K562 (cell line): ENCODE results near the gene PDE9A. TPM values are rescaled to one million over a fixed set of nuclear protein-coding genes. Genes with fewer than 3 reads are reported as not detected.

Source experiments
- ATAC-seq: fragments of 200-7000 bp; cut with Tn5 transposase; 3 replicates; pipeline ENCODE4 v1.9.1; 2020; ENCODE audit warnings: moderate library complexity
- BruUV-seq: library from RNA; stranded (reverse); fragments of 400-500 nt; replicated peaks from 2 replicates; lab custom pipeline; 2021; lab: Mats Ljungman, UMichigan
- CTCF ChIA-PET: fragments of 300-600 bp; formaldehyde crosslinking; extraction: SDS; loops from one replicate; lab custom pipeline; 2021; ENCODE audit warnings: low intra/inter-chr PET ratio; lab: Yijun Ruan, JAX
- POLR2A ChIA-PET: fragments of 300-600, 350-650 bp; sonication (Branson Sonifier 250); formaldehyde crosslinking; extraction: SDS; loops from one replicate; lab custom pipeline; 2021; ENCODE audit warnings: antibody characterized with exemption, inconsistent platforms; lab: Yijun Ruan, JAX
- DNase-seq, 4 experiments: peaks; one replicate each; pipeline versions ENCODE4 v3.0.0 to v3.0.0-alpha.2; 2011 to 2018; ENCODE audit warnings: low spot score in 3 of 4, mixed read lengths in 3 of 4; ENCODE audit errors: extremely low read depth in 1 of 4
- FAIRE-seq: peaks from 2 replicates; lab custom pipeline; 2011; peaks lifted over from hg19 to GRCh38; lab: Jason Lieb, UNC
- H2AFZ ChIP-seq: 2 replicates; pipeline ENCODE4 v1.6.0; 2011; ENCODE audit warnings: low read depth, low read length, control low read depth, inconsistent platforms
- H3K27ac ChIP-seq: fragments of 200-600 bp; 3 replicates; pipeline ENCODE4 v1.8.0; 2011; ENCODE audit warnings: low read depth, mild to moderate bottlenecking, control low read depth, inconsistent platforms, low read length, moderate library complexity, mixed read lengths; ENCODE audit errors: extremely low read depth
- H3K27me3 ChIP-seq, 2 experiments: fragments of 300-600 bp in 1 of 2; 2 replicates in 1 of 2; 3 replicates in 1 of 2; pipeline versions ENCODE4 v1.6.0 to v1.8.0; 2011; ENCODE audit warnings: inconsistent platforms in 2 of 2, low read length in 2 of 2, mild to moderate bottlenecking in 1 of 2, mixed read lengths in 1 of 2, moderate library complexity in 1 of 2; ENCODE audit not compliant: control insufficient read depth in 2 of 2, insufficient read depth in 2 of 2
- H3K36me3 ChIP-seq: fragments of 300-600 bp; 3 replicates; pipeline ENCODE4 v1.8.0; 2011; ENCODE audit warnings: mild to moderate bottlenecking, low read length, inconsistent platforms; ENCODE audit not compliant: control insufficient read depth, insufficient read depth
- H3K4me1 ChIP-seq, 2 experiments: fragments of 200-600 bp in 1 of 2; replicated peaks in 1 of 2; 2 replicates in 1 of 2; 3 replicates in 1 of 2; pipeline versions ENCODE4 v1.5.1 to v1.8.0; 2011; ENCODE audit warnings: inconsistent platforms in 2 of 2, low read length in 2 of 2, mild to moderate bottlenecking in 1 of 2, mixed read lengths in 1 of 2, moderate library complexity in 1 of 2; ENCODE audit not compliant: control insufficient read depth in 2 of 2, insufficient read depth in 2 of 2
- H3K4me2 ChIP-seq: 2 replicates; pipeline ENCODE4 v1.6.1; 2011; ENCODE audit warnings: low read length, control low read depth, inconsistent platforms, mixed read lengths; ENCODE audit not compliant: insufficient read depth
- H3K4me3 ChIP-seq: fragments of 200-600 bp; sonication (generic), shearing (Covaris generic); 2 replicates; pipeline ENCODE4 v1.5.1; 2016; ENCODE audit warnings: control low read depth, inconsistent platforms
- H3K79me2 ChIP-seq: fragments of 200-600 bp; 3 replicates; pipeline ENCODE4 v1.8.0; 2011; ENCODE audit warnings: low read length, inconsistent platforms; ENCODE audit not compliant: control insufficient read depth, insufficient read depth
- H3K9ac ChIP-seq, 2 experiments: 2 replicates each; pipeline versions ENCODE4 v1.6.0 to v1.6.1; 2011; ENCODE audit warnings: low read depth in 2 of 2, low read length in 2 of 2, control low read depth in 1 of 2, inconsistent platforms in 1 of 2, mild to moderate bottlenecking in 1 of 2, mixed read lengths in 1 of 2; ENCODE audit not compliant: insufficient read depth in 1 of 2
- H3K9me1 ChIP-seq: one replicate; pipeline ENCODE4 v1.6.0; 2011; ENCODE audit warnings: inconsistent platforms, mild to moderate bottlenecking, low read length, moderate library complexity; ENCODE audit not compliant: control insufficient read depth, insufficient read depth
- H3K9me3 ChIP-seq: replicated peaks from 2 replicates; pipeline ENCODE4 v1.5.1; 2011; ENCODE audit warnings: low read depth, low read length, inconsistent platforms; ENCODE audit not compliant: control insufficient read depth, insufficient read depth
- H4K20me1 ChIP-seq: replicated peaks from 2 replicates; pipeline ENCODE4 v1.6.1; 2011; ENCODE audit warnings: low read length, inconsistent platforms, mixed read lengths; ENCODE audit not compliant: control insufficient read depth, insufficient read depth
- REST ChIP-seq, 2 experiments: fragments of 450-650 bp; formaldehyde crosslinking in 1 of 2; IDR thresholded peaks; 2 replicates each; pipeline versions ENCODE4 v1.4.0 to v1.6.1; 2014 to 2020; ENCODE audit warnings: mild to moderate bottlenecking in 2 of 2, borderline replicate concordance in 1 of 2, low read depth in 1 of 2
- ZBTB8A ChIP-seq: fragments of 450-650 bp; IDR thresholded peaks from 2 replicates; pipeline ENCODE4 v1.6.1; 2018; ENCODE audit warnings: mild to moderate bottlenecking, moderate library complexity; ENCODE audit not compliant: partially characterized antibody
- ZNF280B ChIP-seq: fragments of 250-450 bp; sonication (Bioruptor Pico); IDR thresholded peaks from 2 replicates; pipeline ENCODE4 v1.5.1; 2021; ENCODE audit warnings: mild to moderate bottlenecking
- WGBS: fragments of 100-300 bp; shearing (Covaris generic); methylation state at CpG from one replicate; pipeline ENCODE4 v1.1.6; 2016; ENCODE audit warnings: low coverage, mixed read lengths; ENCODE audit not compliant: insufficient coverage; ENCODE audit errors: missing lambda C conversion rate; 5-methylcytosine and 5-hydroxymethylcytosine counted together
- in situ Hi-C: fragments of 300-500 bp; cut with MboI; formaldehyde crosslinking; loops from 4 replicates; pipeline ENCODE4 v1.15.0; 2018; ENCODE audit warnings: inconsistent platforms, mixed read lengths
- intact Hi-C: fragments of 100-400 bp; cut with micrococcal nuclease; formaldehyde crosslinking; loops from 2 replicates; pipeline ENCODE4 v1.14.2; 2022
- polyA plus RNA-seq, 8 experiments: library from polyadenylated mRNA; depleted of rRNA in 4 of 8; stranded (reverse) in 5 of 8; unstranded in 3 of 8; fragments of >200 nt; fragmentation: Nextera tagmentation in 2 of 8; fragmentation: Illumina TruSeq in 1 of 8; extraction: Ambion mirVana in 2 of 8; extraction: Trizol in 1 of 8; gene quantifications; 2 replicates each; pipeline versions ENCODE4 v1.2.1 to v1.2.3, GENCODE V29; 2011 to 2014; ENCODE audit warnings: inconsistent platforms in 1 of 8, missing spikeins in 1 of 8
- total RNA-seq, 7 experiments: library from RNA; depleted of rRNA in 6 of 7; stranded (reverse); fragments of >200 nt in 6 of 7; fragmentation: Illumina TruSeq in 2 of 7; extraction: Trizol in 2 of 7; gene quantifications; 2 replicates each; pipeline versions ENCODE4 v1.2.1 to v1.2.3, GENCODE V29; 2011 to 2021; ENCODE audit warnings: low replicate concordance in 1 of 7
- TF ChIP-seq, protein P1 (sequence below): fragments of 250-450 bp; sonication (Bioruptor Pico); IDR thresholded peaks from 2 replicates; pipeline ENCODE4 v1.5.0; 2021
- TF ChIP-seq, protein P2 (sequence below): sonication (generic); formaldehyde crosslinking; IDR thresholded peaks from 2 replicates; pipeline ENCODE4 v1.9.0; 2022; ENCODE audit warnings: mild to moderate bottlenecking, missing genetic modification reagents

The PDE9A gene
- total and polyA plus RNA-seq, 9 of the 15 experiments (the other 6 are each of a cell fraction or from before 2014, with no cell fraction given), result 0.07 to 0.27 TPM; not detected in 7

DNA sequence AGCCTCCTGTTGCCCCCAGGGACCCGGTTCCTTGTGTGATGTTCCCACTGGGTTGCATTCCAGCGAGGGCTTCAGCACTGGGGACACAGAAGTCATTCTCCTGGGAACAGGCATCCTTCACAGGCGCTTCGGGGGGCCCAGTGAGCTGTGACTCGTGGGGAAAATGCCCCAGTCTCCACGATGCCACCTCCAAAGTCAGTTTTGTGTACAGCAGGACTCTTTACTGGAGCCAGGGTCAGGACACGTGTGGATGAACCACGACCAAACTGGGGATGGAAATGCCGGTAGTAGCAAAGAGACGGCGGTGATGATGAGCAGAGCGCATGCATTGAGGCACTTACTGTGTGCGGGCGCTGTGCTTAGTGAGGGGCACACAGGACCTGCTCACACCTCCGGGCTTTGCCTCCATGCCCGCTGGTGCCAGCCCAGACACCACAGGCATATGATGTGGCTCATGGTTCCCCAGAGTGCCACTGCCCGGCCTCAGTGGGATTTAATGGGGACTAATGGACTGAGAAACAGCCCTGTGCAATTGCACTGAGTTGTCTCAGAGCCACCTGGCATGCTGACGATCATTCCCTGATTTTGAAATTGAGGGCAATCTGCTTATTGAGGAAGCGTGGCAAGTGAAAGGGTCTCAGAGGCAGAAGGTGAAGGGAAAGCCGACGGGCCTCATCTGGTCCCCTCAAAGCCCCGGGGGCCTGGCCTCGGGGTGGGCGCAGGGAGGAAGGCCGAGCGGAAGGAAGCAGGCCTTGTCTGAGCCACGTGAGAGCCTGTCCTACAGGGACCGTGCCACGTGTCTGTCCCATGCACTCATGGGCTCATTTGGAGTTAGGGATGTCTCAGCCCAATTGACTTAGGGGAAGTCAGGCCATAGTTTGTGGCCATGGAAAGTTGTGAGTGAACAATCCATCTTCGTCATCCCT, 91.4 kb downstream of the PDE9A start:
- ATAC-seq, result no peak
- intact Hi-C loops, result no loop called here
- WGBS, result 1% methylated on average over 30 of the region's 30 CpGs

More for the DNA sequence above, 91.4 kb downstream of the PDE9A start:
- no peaks in the 10 kb centered on the region for H3K36me3 ChIP-seq
- TF ChIP-seq ZNF280B (CRISPR knock-in tag), result no peak
- TF ChIP-seq REST (IDR thresholded peaks at IDR 0.05; ENCODE audit: borderline replicate concordance), result no peak
- no peak for TF ChIP-seq REST (CRISPR knock-in tag; IDR thresholded peaks at IDR 0.05; ENCODE audit: low read depth)
- TF ChIP-seq, protein P1, sequence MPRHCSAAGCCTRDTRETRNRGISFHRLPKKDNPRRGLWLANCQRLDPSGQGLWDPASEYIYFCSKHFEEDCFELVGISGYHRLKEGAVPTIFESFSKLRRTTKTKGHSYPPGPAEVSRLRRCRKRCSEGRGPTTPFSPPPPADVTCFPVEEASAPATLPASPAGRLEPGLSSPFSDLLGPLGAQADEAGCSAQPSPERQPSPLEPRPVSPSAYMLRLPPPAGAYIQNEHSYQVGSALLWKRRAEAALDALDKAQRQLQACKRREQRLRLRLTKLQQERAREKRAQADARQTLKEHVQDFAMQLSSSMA (CRISPR knock-in tag), result no peak
- TF ChIP-seq, protein P2, sequence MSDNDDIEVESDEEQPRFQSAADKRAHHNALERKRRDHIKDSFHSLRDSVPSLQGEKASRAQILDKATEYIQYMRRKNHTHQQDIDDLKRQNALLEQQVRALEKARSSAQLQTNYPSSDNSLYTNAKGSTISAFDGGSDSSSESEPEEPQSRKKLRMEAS (CRISPR knock-in tag), result peak; percentile 40
- no peak for TF ChIP-seq ZBTB8A
- TF ChIP-seq, all 486 proteins: peak for 1
- Histone ChIP-seq H3K9me3 (no peaks in the 10 kb centered on the region), H3K79me2 (no peaks in the 10 kb centered on the region), H3K4me3 (no peak overlapping the region), H3K27ac (no peak overlapping the region), H3K4me2 (no peak overlapping the region), H3K27me3 (peaks cover 75% of the 10 kb centered on the region in 2 experiments), H2AFZ (no peak overlapping the region), H3K4me1 (no peaks in the 10 kb centered on the region), H3K9ac (no peak overlapping the region), H4K20me1 (0 out of 2 replicates have a peak, but pooled peaks cover 5% of the 10 kb centered on the region), H3K9me1 (no peaks in the 10 kb centered on the region)
- in situ Hi-C loops, result no loop called here
- ChIA-PET POLR2A (no interaction called here), CTCF (no interaction called here)
- FAIRE-seq (no peak), DNase-seq (no peak)
- no TSS peak for BruUV-seq
